ENCODE results near the gene FBLN7. TPM values are rescaled to one million over a fixed set of nuclear protein-coding genes. Genes with fewer than 3 reads are reported as not detected.

The FBLN7 gene
- total RNA-seq, 1 experiment from 2014 or later = 0.70 TPM

- BruUV-seq (replicated peaks) = no TSS peak
- peaks cover 48% of the 10 kb centered on the region for H3K36me3 ChIP-seq (ENCODE audit: low read depth)
- ChIA-PET POLR2A (ENCODE audit: unreplicated experiment) (no interaction called here), CTCF (no interaction called here)
- H3K9me2 ChIP-seq (ENCODE audit: insufficient read depth) = no peaks in the 10 kb centered on the region
- no peaks in the 10 kb centered on the region for H3K79me2 ChIP-seq (ENCODE audit: low read depth)
- H3K4me3 ChIP-seq = no peak overlapping the region
- no peak overlapping the region for H2AFZ ChIP-seq
- no peaks in the 10 kb centered on the region for H3K9me3 ChIP-seq (ENCODE audit: insufficient read depth, low read depth)
- H3K4me1 ChIP-seq (replicated peaks; ENCODE audit: insufficient read depth) = no peaks in the 10 kb centered on the region
- peaks cover 9% of the 10 kb centered on the region for H3F3A ChIP-seq (ENCODE audit: insufficient read depth, low read depth)
- TF ChIP-seq EZH2 (IDR thresholded peaks at IDR 0.05; ENCODE audit: low read depth) (no peak), CTCF (conservative IDR thresholded peaks at IDR 0.05) (no peak)
- no peaks in the 10 kb centered on the region for H4K20me1 ChIP-seq (ENCODE audit: insufficient read depth)
- no peak overlapping the region for H3K4me2 ChIP-seq
- intact Hi-C loops (cut with micrococcal nuclease; ENCODE audit: unreplicated experiment) = no loop called here
- no peak for DNase-seq
- no peak overlapping the region for H3K27ac ChIP-seq
- H3K27me3 ChIP-seq (ENCODE audit: insufficient read depth, low read depth) = no peaks in the 10 kb centered on the region
Measured at GRCh38 chr2:112093216-112093615, 45.0 kb upstream of the FBLN7 start.

GRCh38 chr2:112095681-112096080 is 42.5 kb upstream of the FBLN7 start:
- CTCF ChIA-PET = interaction anchor here (0.6 kb wide), 1 partner anchor 197 kb away, joined by 4 read pairs; the partner anchor contains the start of gene MERTK
- Histone ChIP-seq H3K9me3 (ENCODE audit: insufficient read depth, low read depth) (no peaks in the 10 kb centered on the region), H3K9me2 (ENCODE audit: insufficient read depth) (no peaks in the 10 kb centered on the region), H3F3A (ENCODE audit: insufficient read depth, low read depth) (peaks cover 9% of the 10 kb centered on the region), H2AFZ (no peak overlapping the region), H3K4me3 (no peak overlapping the region), H3K4me2 (no peak overlapping the region), H3K4me1 (replicated peaks; ENCODE audit: insufficient read depth) (no peaks in the 10 kb centered on the region), H3K36me3 (ENCODE audit: low read depth) (peaks cover 46% of the 10 kb centered on the region), H3K27me3 (ENCODE audit: insufficient read depth, low read depth) (no peaks in the 10 kb centered on the region), H3K27ac (no peak overlapping the region), H3K79me2 (ENCODE audit: low read depth) (no peaks in the 10 kb centered on the region), H4K20me1 (ENCODE audit: insufficient read depth) (no peaks in the 10 kb centered on the region)
- TF ChIP-seq EZH2 (IDR thresholded peaks at IDR 0.05; ENCODE audit: low read depth) (no peak), CTCF (conservative IDR thresholded peaks at IDR 0.05) (no peak)
- DNase-seq = no peak
- POLR2A ChIA-PET (ENCODE audit: unreplicated experiment) = no interaction called here
- no TSS peak for BruUV-seq (replicated peaks)
- intact Hi-C loops (cut with micrococcal nuclease; ENCODE audit: unreplicated experiment) = no loop called here

GRCh38 chr2:112096098-112096497 is 42.1 kb upstream of the FBLN7 start:
- no peaks in the 10 kb centered on the region for H3K4me1 ChIP-seq (replicated peaks; ENCODE audit: insufficient read depth)
- no peak overlapping the region for H3K27ac ChIP-seq
- no peaks in the 10 kb centered on the region for H3K9me2 ChIP-seq (ENCODE audit: insufficient read depth)
- no peak overlapping the region for H3K4me2 ChIP-seq
- BruUV-seq (replicated peaks) = no TSS peak
- no peaks in the 10 kb centered on the region for H3K79me2 ChIP-seq (ENCODE audit: low read depth)
- ChIA-PET POLR2A (ENCODE audit: unreplicated experiment) (no interaction called here), CTCF (interaction anchor here (0.6 kb wide), 1 partner anchor 208 kb away, joined by 5 read pairs; no protein-coding TSS in a partner anchor)
- no peak overlapping the region for H2AFZ ChIP-seq
- intact Hi-C loops (cut with micrococcal nuclease; ENCODE audit: unreplicated experiment) = no loop called here
- DNase-seq = no peak
- H3K4me3 ChIP-seq = no peak overlapping the region
- peaks cover 9% of the 10 kb centered on the region for H3F3A ChIP-seq (ENCODE audit: insufficient read depth, low read depth)
- H3K9me3 ChIP-seq (ENCODE audit: insufficient read depth, low read depth) = no peaks in the 10 kb centered on the region
- no peaks in the 10 kb centered on the region for H3K27me3 ChIP-seq (ENCODE audit: insufficient read depth, low read depth)
- H3K36me3 ChIP-seq (ENCODE audit: low read depth) = peaks cover 44% of the 10 kb centered on the region
- no peaks in the 10 kb centered on the region for H4K20me1 ChIP-seq (ENCODE audit: insufficient read depth)
- TF ChIP-seq CTCF (conservative IDR thresholded peaks at IDR 0.05) = no peak
- TF ChIP-seq EZH2 (IDR thresholded peaks at IDR 0.05; ENCODE audit: low read depth) = no peak

Data from PC-9 (cell line).